Naive thymus-derived CD4-positive, alpha-beta T cell (primary cell): ENCODE measurements around the gene RETREG3. TPM values are rescaled to one million over a fixed set of nuclear protein-coding genes. Genes with fewer than 3 reads are reported as not detected.
"Not testable (repeated sequence)": the region's sequence is repeated elsewhere in the genome, so short reads cannot be mapped to it uniquely, and the experiment has no call there.

Experiments used
- ATAC-seq: fragments of 150-1000 bp; cut with Tn5 transposase; 2 replicates; pipeline ENCODE4 v1.10.0; 2021; ENCODE audit warnings: mild to moderate bottlenecking, moderate library complexity
- CTCF ChIA-PET: fragments of 350-600 bp; sonication (Branson Sonifier 250); formaldehyde crosslinking; loops from one replicate; lab custom pipeline; 2021; ENCODE audit warnings: antibody characterized with exemption; lab: Charles Lee
- POLR2A ChIA-PET: fragments of 350-600 bp; sonication (Branson Sonifier 250); formaldehyde crosslinking; loops from one replicate; lab custom pipeline; 2021; ENCODE audit warnings: antibody characterized with exemption, inconsistent platforms; lab: Charles Lee
- DNase-seq, 9 donors: peaks; one replicate each; pipeline versions ENCODE4 v3.0.0 to v3.0.0-alpha.2; 2020 to 2022; ENCODE audit warnings: mixed read lengths in 1 of 9
- H3K27ac ChIP-seq: one replicate; pipeline ENCODE4 v1.7.0; 2013; ENCODE audit warnings: mild to moderate bottlenecking, low read depth, low read length, moderate library complexity
- H3K27me3 ChIP-seq, 2 donors: one replicate each; pipeline ENCODE4 v1.7.0; 2013; ENCODE audit warnings: low read length in 2 of 2, mild to moderate bottlenecking in 2 of 2, moderate library complexity in 2 of 2; ENCODE audit not compliant: control insufficient read depth in 2 of 2, insufficient read depth in 2 of 2
- H3K36me3 ChIP-seq, 3 experiments: 1 replicate in 2 of 3; 2 replicates in 1 of 3; pipeline ENCODE4 v1.7.0; 2013; ENCODE audit warnings: low read length in 3 of 3, mild to moderate bottlenecking in 3 of 3, moderate library complexity in 1 of 3; ENCODE audit not compliant: insufficient read depth in 3 of 3, control insufficient read depth in 2 of 3
- H3K4me1 ChIP-seq, 2 donors: one replicate each; pipeline ENCODE4 v1.7.0; 2013; ENCODE audit warnings: low read length in 2 of 2, mild to moderate bottlenecking in 2 of 2, moderate library complexity in 1 of 2; ENCODE audit not compliant: control insufficient read depth in 2 of 2, insufficient read depth in 2 of 2
- H3K4me3 ChIP-seq: 2 replicates; pipeline ENCODE4 v1.7.0; 2013; ENCODE audit warnings: mild to moderate bottlenecking, low read length
- H3K9me3 ChIP-seq, 3 experiments: 1 replicate in 2 of 3; 2 replicates in 1 of 3; pipeline ENCODE4 v1.7.0; 2013; ENCODE audit warnings: low read length in 3 of 3; ENCODE audit not compliant: control insufficient read depth in 2 of 3
- H3K27ac Mint-ChIP-seq, 9 donors: one replicate each; pipeline ENCODE4 v1.8.0; 2020 to 2022; ENCODE audit warnings: mixed read lengths in 9 of 9, mild to moderate bottlenecking in 8 of 9, moderate library complexity in 5 of 9, inconsistent platforms in 2 of 9
- H3K27me3 Mint-ChIP-seq, 5 donors: one replicate each; pipeline ENCODE4 v1.8.0; 2021 to 2022; ENCODE audit warnings: mixed read lengths in 5 of 5, mild to moderate bottlenecking in 1 of 5
- H3K36me3 Mint-ChIP-seq, 5 donors: one replicate each; pipeline ENCODE4 v1.8.0; 2020 to 2022; ENCODE audit warnings: mixed read lengths in 5 of 5, mild to moderate bottlenecking in 3 of 5, inconsistent platforms in 1 of 5
- H3K4me1 Mint-ChIP-seq, 7 donors: one replicate each; pipeline ENCODE4 v1.8.0; 2020 to 2022; ENCODE audit warnings: mixed read lengths in 7 of 7, mild to moderate bottlenecking in 3 of 7, inconsistent platforms in 1 of 7
- H3K4me3 Mint-ChIP-seq, 10 donors: one replicate each; pipeline ENCODE4 v1.8.0; 2020 to 2022; ENCODE audit warnings: mild to moderate bottlenecking in 10 of 10, mixed read lengths in 10 of 10, moderate library complexity in 6 of 10, inconsistent platforms in 2 of 10
- H3K9me3 Mint-ChIP-seq, 11 donors: one replicate each; pipeline ENCODE4 v1.8.0; 2020 to 2022; ENCODE audit warnings: mixed read lengths in 11 of 11, mild to moderate bottlenecking in 4 of 11, inconsistent platforms in 1 of 11, moderate library complexity in 1 of 11
- intact Hi-C, 2 donors: fragments of 100-400 bp; cut with micrococcal nuclease; formaldehyde crosslinking; loops; one replicate each; pipeline ENCODE4 v1.15.1; 2023
- polyA plus RNA-seq, 2 donors: library from polyadenylated mRNA; unstranded; fragments of 300-500 nt; fragmentation: Illumina TruSeq; gene quantifications; one replicate each; pipeline ENCODE4 v1.2.3, GENCODE V29; 2021
- total RNA-seq, 6 experiments: library from RNA in 5 of 6; stranded (reverse) in 5 of 6; gene quantifications; 1 replicate in 5 of 6; 2 replicates in 1 of 6; pipeline ENCODE4 v1.2.3 and lab custom pipeline; 2021 to 2026

The RETREG3 gene
- total and polyA plus RNA-seq, 7 experiments from 2014 or later = 53.3 to 136 (median 124) TPM

DNA sequence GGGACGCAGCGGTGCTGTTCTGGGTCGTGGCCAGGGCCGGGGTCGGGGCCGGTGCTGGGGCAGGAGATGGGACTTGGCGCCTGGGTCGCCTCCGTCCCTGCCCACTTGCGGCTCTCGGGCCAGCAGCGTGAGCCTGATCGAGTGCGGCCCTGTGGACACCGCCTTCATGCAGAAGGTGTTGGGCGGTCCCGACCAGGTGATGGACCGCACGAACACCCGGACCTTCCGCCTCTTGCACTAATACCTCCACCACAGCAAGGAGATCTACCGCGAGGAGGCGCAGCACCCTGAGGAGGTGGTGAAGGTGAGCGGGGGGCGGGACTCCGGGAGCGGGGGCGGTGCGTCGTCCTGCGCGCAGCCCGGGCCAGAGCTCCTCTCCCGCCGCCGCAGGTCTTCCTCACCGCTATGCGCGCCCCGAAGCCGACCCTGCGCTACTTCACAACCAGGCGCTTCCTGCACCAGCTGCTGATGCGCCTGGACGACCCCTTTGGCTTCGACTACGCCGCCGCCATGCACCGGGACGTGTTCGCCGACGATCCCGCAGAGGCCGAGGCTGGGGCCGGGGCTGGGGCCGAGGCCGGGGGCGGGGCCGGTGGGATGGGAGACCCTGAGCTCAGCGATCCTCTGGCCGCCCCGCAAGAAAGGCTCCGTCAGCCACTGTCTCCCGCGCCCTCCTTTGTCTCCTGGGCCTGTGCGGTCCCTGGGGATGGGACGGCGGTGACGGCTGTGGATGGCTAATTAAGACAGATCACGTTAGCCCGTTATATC, 60.9 kb downstream of the RETREG3 start:
- DNase-seq = peak; percentile 54 to 75 (median 70)
- peak overlapping the region; percentile 17 for H3K4me3 ChIP-seq
- ATAC-seq = peak; percentile 94
- H3K27me3 Mint-ChIP-seq = no peaks in the 10 kb centered on the region
- peaks cover 4 to 22% (median 18%) of the 10 kb centered on the region in 7 donors for H3K4me1 Mint-ChIP-seq
- H3K36me3 Mint-ChIP-seq = peaks cover 0 to 4% (median 0%) of the 10 kb centered on the region in 5 donors
- peaks cover 0 to 7% (median 0%) of the 10 kb centered on the region in 3 experiments for H3K36me3 ChIP-seq
- H3K9me3 ChIP-seq = no peaks in the 10 kb centered on the region
- H3K27ac Mint-ChIP-seq = peak overlapping the region in 2 of 9 donors; percentile 15 to 48
- ChIA-PET POLR2A (interaction anchor here (0.9 to 1.5 kb wide), 2 partner anchors 11 to 19 kb away, joined by 3 to 11 read pairs; partner anchors contain the start of gene NAGLU), CTCF (interaction anchor here (0.6 to 1.1 kb wide), 4 partner anchors 12 to 108 kb away, joined by 3 to 4 read pairs (median 4); partner anchors contain the start of gene NAGLU)
- H3K4me3 Mint-ChIP-seq = peak overlapping the region; percentile 7 to 75 (median 56)
- H3K27me3 ChIP-seq = no peaks in the 10 kb centered on the region
- no peaks in the 10 kb centered on the region for H3K4me1 ChIP-seq
- no peak overlapping the region for H3K27ac ChIP-seq
- intact Hi-C loops = loop anchor here in 1 of 2 donors (1.0 kb wide), 1 partner anchor 29 kb away; the partner anchor contains the start of gene PSMC3IP
- no peaks in the 10 kb centered on the region for H3K9me3 Mint-ChIP-seq

DNA sequence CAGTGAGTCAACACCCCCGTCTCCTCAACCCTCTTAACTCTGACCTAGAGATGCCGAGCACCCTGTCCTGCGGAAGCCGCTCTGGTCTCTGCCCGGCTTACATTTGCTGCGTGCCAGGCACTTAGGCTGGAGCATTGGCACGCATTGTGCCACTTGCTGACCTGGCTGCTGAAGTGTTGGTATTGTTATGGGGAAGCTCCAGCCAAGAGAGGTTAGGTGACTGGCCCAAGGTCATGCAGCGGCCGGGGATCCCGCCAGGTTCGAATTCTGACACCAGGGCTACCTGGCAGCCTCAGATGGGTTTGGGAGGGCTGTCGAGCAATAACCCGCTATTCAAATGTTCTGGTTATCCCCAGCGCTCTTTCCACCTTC, 61.5 kb downstream of the RETREG3 start:
- Mint-ChIP-seq H3K27ac (no peak overlapping the region), H3K4me3 (peak overlapping the region in 2 of 10 donors; percentile 47 to 75), H3K36me3 (peaks cover 0 to 4% (median 0%) of the 10 kb centered on the region in 5 donors), H3K27me3 (no peaks in the 10 kb centered on the region), H3K9me3 (no peaks in the 10 kb centered on the region), H3K4me1 (peaks cover 4 to 21% (median 15%) of the 10 kb centered on the region in 7 donors)
- Histone ChIP-seq H3K27ac (no peak overlapping the region), H3K27me3 (no peaks in the 10 kb centered on the region), H3K36me3 (peaks cover 0 to 13% (median 0%) of the 10 kb centered on the region in 3 experiments), H3K4me1 (no peaks in the 10 kb centered on the region), H3K9me3 (no peaks in the 10 kb centered on the region), H3K4me3 (no peak overlapping the region)
- intact Hi-C loops = loop anchor here in 1 of 2 donors (1.0 kb wide), 1 partner anchor 30 kb away; the partner anchor contains the start of gene PSMC3IP
- ChIA-PET POLR2A (interaction anchor here (1.5 kb wide), 1 partner anchor 11 kb away, joined by 11 read pairs; the partner anchor contains the start of gene NAGLU), CTCF (no interaction called here)
- ATAC-seq (no peak), DNase-seq (no peak)

DNA sequence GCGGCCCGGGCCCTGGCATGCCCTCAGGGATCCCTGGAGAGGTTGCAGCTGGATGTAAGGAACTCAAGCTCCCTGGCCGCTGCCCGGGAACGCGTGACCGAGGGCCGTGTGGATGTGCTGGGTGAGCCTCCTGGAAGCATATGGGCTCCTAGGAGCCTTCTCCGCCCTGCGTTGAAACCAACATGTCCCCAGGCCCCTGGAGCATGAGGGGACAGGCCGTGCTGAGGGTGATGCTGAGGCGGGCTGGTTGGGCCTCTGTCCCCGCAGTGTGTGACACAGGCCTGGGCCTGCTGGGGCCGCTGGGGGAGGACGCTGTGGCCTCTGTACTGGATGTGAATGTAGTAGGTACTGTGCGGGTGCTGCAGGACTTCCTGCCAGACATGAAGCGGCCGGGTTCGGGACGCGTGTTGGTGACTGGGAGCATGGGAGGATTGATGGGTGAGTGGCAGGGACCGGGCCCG, 62.1 kb downstream of the RETREG3 start:
- no peak for DNase-seq
- Mint-ChIP-seq H3K27me3 (no peaks in the 10 kb centered on the region), H3K4me3 (peak overlapping the region in 1 of 10 donors; percentile 53), H3K36me3 (peaks cover 0 to 4% (median 0%) of the 10 kb centered on the region in 5 donors), H3K4me1 (peaks cover 4 to 17% (median 13%) of the 10 kb centered on the region in 7 donors), H3K27ac (no peak overlapping the region), H3K9me3 (no peaks in the 10 kb centered on the region)
- H3K36me3 ChIP-seq = peaks cover 0 to 16% (median 0%) of the 10 kb centered on the region in 3 experiments
- POLR2A ChIA-PET = interaction anchor here (0.5 to 1.0 kb wide), 5 partner anchors 8 to 86 kb away, joined by 3 to 4 read pairs (median 3); partner anchors contain the start of gene NAGLU
- no peaks in the 10 kb centered on the region for H3K9me3 ChIP-seq
- ATAC-seq = no peak
- CTCF ChIA-PET = no interaction called here
- no peak overlapping the region for H3K27ac ChIP-seq
- H3K27me3 ChIP-seq = no peaks in the 10 kb centered on the region
- no peak overlapping the region for H3K4me3 ChIP-seq
- intact Hi-C loops = no loop called here
- H3K4me1 ChIP-seq = no peaks in the 10 kb centered on the region

DNA sequence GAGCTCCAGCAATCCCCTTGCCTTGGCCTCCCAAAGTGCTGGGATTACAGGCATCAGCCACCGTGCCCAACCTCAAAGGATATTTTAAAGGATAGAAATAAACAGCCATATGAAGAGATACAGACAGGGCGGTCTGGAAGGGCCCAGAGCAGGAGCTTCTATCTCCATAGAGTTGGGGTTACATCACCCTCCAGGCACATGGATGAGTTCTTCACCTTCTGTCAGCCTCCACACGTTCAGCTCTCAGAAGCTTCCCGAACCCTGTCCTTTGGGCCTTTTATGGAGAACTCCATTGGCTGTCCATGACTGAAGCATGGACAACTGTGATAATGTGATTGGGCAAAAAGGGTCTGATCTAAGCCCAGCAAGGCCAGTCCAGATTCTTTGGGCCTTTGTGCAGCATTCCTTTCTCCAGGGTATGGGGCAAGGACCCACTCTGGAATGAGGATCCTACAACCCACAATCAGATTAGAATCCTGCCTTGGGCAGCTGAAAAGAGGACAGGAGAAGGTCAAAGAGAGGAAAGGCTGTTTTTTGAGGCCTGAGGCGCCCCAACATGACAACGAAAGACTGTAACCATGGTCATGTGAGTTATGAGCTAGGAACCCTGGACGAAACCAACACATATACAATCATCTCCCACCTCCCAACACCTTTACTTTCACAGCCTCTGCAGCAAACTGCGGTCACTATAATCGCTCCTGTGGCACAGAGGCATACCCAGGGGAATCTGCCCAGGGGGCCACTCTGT, 63.2 kb downstream of the RETREG3 start:
- H3K27me3 Mint-ChIP-seq, H3K9me3 ChIP-seq, intact Hi-C loops, H3K36me3 Mint-ChIP-seq, H3K4me3 Mint-ChIP-seq, ATAC-seq, H3K27me3 ChIP-seq, POLR2A ChIA-PET, DNase-seq, H3K4me3 ChIP-seq, H3K9me3 Mint-ChIP-seq, H3K27ac Mint-ChIP-seq, H3K27ac ChIP-seq: not testable (repeated sequence)
- H3K4me1 Mint-ChIP-seq = peaks cover 9 to 20% (median 19%) of the 10 kb centered on the region in 7 donors
- CTCF ChIA-PET = interaction anchor here (1.0 to 2.0 kb wide), 2 partner anchors 8 to 32 kb away, joined by 3 to 5 read pairs; partner anchors contain the start of gene PSMC3IP
- H3K36me3 ChIP-seq = peaks cover 0 to 16% (median 0%) of the 10 kb centered on the region in 3 experiments
- peaks cover 8 to 11% of the 10 kb centered on the region in 2 donors for H3K4me1 ChIP-seq

DNA sequence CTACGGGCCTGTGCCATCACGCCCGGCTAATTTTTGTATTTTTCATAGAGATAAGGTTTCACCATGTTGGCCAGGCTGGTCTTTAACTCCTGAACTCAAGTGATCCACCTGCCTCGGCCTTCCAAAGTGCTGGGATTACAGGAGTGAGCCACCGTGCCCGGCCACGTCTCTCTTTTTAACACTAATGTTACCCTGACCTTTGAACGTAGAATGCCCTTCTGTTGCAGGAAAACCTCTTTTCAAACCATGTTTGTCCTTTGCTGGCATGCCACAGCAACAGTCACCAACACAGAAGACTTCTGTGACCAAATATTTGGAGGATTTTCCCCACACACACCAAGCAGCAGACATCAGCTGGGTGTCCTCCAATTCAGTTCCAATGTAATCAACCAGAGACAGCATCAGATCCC, 64.3 kb downstream of the RETREG3 start:
- H3K27ac Mint-ChIP-seq = no peak overlapping the region
- POLR2A ChIA-PET = no interaction called here
- H3K4me1 Mint-ChIP-seq = peaks cover 15 to 28% (median 22%) of the 10 kb centered on the region in 7 donors
- H3K4me3 ChIP-seq = no peak overlapping the region
- H3K27me3 Mint-ChIP-seq = no peaks in the 10 kb centered on the region
- CTCF ChIA-PET = interaction anchor here (2.0 kb wide), 1 partner anchor 33 kb away, joined by 5 read pairs; the partner anchor contains the start of gene PSMC3IP
- peaks cover 0 to 16% (median 0%) of the 10 kb centered on the region in 3 experiments for H3K36me3 ChIP-seq
- H3K4me1 ChIP-seq = peaks cover 12 to 15% of the 10 kb centered on the region in 2 donors
- H3K9me3 ChIP-seq = no peaks in the 10 kb centered on the region
- no peaks in the 10 kb centered on the region for H3K27me3 ChIP-seq
- no peaks in the 10 kb centered on the region for H3K9me3 Mint-ChIP-seq
- no peak for DNase-seq
- peaks cover 0 to 10% (median 0%) of the 10 kb centered on the region in 5 donors for H3K36me3 Mint-ChIP-seq
- H3K4me3 Mint-ChIP-seq = no peak overlapping the region
- intact Hi-C loops = no loop called here
- no peak for ATAC-seq
- H3K27ac ChIP-seq = no peak overlapping the region
